RKO (cell line): ENCODE data around the gene DISC1.
"Not testable (repeated sequence)": the region's sequence is repeated elsewhere in the genome, so short reads cannot be mapped to it uniquely, and the experiment has no call there.

Experiments
- DNase-seq: peaks from one replicate; pipeline ENCODE4 v3.0.0-alpha.2; 2016; ENCODE audit warnings: low spot score

Gene DISC1

GRCh38 chr1:231899046-231899445 lies 272.5 kb downstream of the DISC1 start:
- no peak for DNase-seq

GRCh38 chr1:231899713-231900435 lies 273.3 kb downstream of the DISC1 start:
- DNase-seq = no peak

- DNase-seq = no peak
These were observed 277.0 kb downstream of the DISC1 start for GRCh38 chr1:231903586-231904081.

GRCh38 chr1:231907310-231907709 lies 280.7 kb downstream of the DISC1 start:
- not testable (repeated sequence) for DNase-seq

GRCh38 chr1:231913493-231913892 lies 286.9 kb downstream of the DISC1 start:
- DNase-seq = no peak

GRCh38 chr1:231918239-231919015 lies 291.8 kb downstream of the DISC1 start:
- no peak for DNase-seq

- DNase-seq = no peak
These were observed 292.8 kb downstream of the DISC1 start for GRCh38 chr1:231919239-231919885.

GRCh38 chr1:231919886-231920285 lies 293.3 kb downstream of the DISC1 start:
- DNase-seq = no peak

GRCh38 chr1:231921646-231922345 lies 295.2 kb downstream of the DISC1 start:
- DNase-seq = no peak

- DNase-seq = no peak
These were observed 297.0 kb downstream of the DISC1 start for GRCh38 chr1:231923491-231924041.

GRCh38 chr1:231924180-231924579 lies 297.6 kb downstream of the DISC1 start:
- DNase-seq = no peak

GRCh38 chr1:231925864-231926263 lies 299.3 kb downstream of the DISC1 start:
- no peak for DNase-seq

GRCh38 chr1:231926340-231926739 lies 299.8 kb downstream of the DISC1 start:
- DNase-seq = no peak

GRCh38 chr1:231926933-231927332 lies 300.3 kb downstream of the DISC1 start:
- DNase-seq = no peak

GRCh38 chr1:231927431-231927830 lies 300.8 kb downstream of the DISC1 start:
- no peak for DNase-seq

GRCh38 chr1:231929311-231929710 lies 302.7 kb downstream of the DISC1 start:
- DNase-seq = no peak

GRCh38 chr1:231930257-231930947 lies 303.8 kb downstream of the DISC1 start:
- no peak for DNase-seq

GRCh38 chr1:231931146-231931545 lies 304.6 kb downstream of the DISC1 start:
- no peak for DNase-seq

GRCh38 chr1:231931846-231932454 lies 305.4 kb downstream of the DISC1 start:
- no peak for DNase-seq

- no peak for DNase-seq
These were observed 307.4 kb downstream of the DISC1 start for GRCh38 chr1:231933711-231934626.
